Ishikawa (cell line): ENCODE measurements around the gene HCN2.

Experiments
- CEBPB ChIP-seq: IDR thresholded peaks from 2 replicates; pipeline ENCODE4 v1.6.1; 2012
- CREB1 ChIP-seq: IDR thresholded peaks from 2 replicates; pipeline ENCODE4 v1.6.1; 2012; ENCODE audit warnings: low read depth
- EGR1 ChIP-seq: IDR thresholded peaks from 2 replicates; pipeline ENCODE4 v1.6.1; 2012
- EP300 ChIP-seq: IDR thresholded peaks from 2 replicates; pipeline ENCODE4 v1.6.1; 2012; ENCODE audit warnings: borderline replicate concordance
- FOXM1 ChIP-seq: IDR thresholded peaks from 2 replicates; pipeline ENCODE4 v1.6.1; 2012; ENCODE audit warnings: low read depth, borderline replicate concordance
- NFIC ChIP-seq: IDR thresholded peaks from 2 replicates; pipeline ENCODE4 v1.6.1; 2012
- RAD21 ChIP-seq: IDR thresholded peaks from 2 replicates; pipeline ENCODE4 v1.6.1; 2012; ENCODE audit warnings: low read depth
- TAF1 ChIP-seq: IDR thresholded peaks from 2 replicates; pipeline ENCODE4 v1.6.1; 2012; ENCODE audit warnings: low read depth, mild to moderate bottlenecking
- TCF12 ChIP-seq: IDR thresholded peaks from 2 replicates; pipeline ENCODE4 v1.6.1; 2012; ENCODE audit warnings: low read depth
- TEAD4 ChIP-seq: IDR thresholded peaks from 2 replicates; pipeline ENCODE4 v1.6.1; 2012
- YY1 ChIP-seq: IDR thresholded peaks from 2 replicates; pipeline ENCODE4 v1.6.1; 2012; ENCODE audit warnings: low read depth
- ZBTB7A ChIP-seq: IDR thresholded peaks from 2 replicates; pipeline ENCODE4 v1.6.1; 2012; ENCODE audit warnings: low read depth
- TF ChIP-seq, protein P1 (sequence below): IDR thresholded peaks from 2 replicates; pipeline ENCODE4 v1.6.1; 2012; ENCODE audit warnings: low read depth, mild to moderate bottlenecking
- TF ChIP-seq, protein P2 (sequence below): IDR thresholded peaks from 2 replicates; pipeline ENCODE4 v1.6.1; 2012
- TF ChIP-seq, protein P3 (sequence below): IDR thresholded peaks from 2 replicates; pipeline ENCODE4 v1.6.1; 2012

HCN2 gene

DNA sequence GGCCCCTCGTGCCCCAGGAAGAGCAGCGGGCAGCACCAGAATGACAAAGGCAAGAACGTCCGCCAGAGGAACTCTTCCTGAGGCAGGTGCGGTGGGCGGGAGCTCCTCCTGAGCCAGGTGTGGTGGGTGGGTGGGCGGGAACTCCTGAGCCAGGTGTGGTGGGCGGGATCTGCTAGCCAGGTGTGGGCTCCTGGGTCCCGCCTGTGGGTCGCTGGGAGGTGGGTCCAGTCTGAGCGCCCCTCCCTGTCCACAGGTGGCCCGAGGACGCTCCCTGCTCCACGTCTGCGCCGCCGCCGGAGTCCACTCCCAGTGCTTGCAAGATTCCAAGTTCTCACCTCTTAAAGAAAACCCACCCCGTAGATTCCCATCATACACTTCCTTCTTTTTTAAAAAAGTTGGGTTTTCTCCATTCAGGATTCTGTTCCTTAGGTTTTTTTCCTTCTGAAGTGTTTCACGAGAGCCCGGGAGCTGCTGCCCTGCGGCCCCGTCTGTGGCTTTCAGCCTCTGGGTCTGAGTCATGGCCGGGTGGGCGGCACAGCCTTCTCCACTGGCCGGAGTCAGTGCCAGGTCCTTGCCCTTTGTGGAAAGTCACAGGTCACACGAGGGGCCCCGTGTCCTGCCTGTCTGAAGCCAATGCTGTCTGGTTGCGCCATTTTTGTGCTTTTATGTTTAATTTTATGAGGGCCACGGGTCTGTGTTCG lies 7.0 kb upstream of the HCN2 start:
- TF ChIP-seq EP300 (no peak), RAD21 (no peak), CREB1 (no peak), NFIC (no peak), TAF1 (no peak), YY1 (no peak), EGR1 (no peak), CEBPB (no peak), TCF12 (no peak)
- TF ChIP-seq, protein P1, sequence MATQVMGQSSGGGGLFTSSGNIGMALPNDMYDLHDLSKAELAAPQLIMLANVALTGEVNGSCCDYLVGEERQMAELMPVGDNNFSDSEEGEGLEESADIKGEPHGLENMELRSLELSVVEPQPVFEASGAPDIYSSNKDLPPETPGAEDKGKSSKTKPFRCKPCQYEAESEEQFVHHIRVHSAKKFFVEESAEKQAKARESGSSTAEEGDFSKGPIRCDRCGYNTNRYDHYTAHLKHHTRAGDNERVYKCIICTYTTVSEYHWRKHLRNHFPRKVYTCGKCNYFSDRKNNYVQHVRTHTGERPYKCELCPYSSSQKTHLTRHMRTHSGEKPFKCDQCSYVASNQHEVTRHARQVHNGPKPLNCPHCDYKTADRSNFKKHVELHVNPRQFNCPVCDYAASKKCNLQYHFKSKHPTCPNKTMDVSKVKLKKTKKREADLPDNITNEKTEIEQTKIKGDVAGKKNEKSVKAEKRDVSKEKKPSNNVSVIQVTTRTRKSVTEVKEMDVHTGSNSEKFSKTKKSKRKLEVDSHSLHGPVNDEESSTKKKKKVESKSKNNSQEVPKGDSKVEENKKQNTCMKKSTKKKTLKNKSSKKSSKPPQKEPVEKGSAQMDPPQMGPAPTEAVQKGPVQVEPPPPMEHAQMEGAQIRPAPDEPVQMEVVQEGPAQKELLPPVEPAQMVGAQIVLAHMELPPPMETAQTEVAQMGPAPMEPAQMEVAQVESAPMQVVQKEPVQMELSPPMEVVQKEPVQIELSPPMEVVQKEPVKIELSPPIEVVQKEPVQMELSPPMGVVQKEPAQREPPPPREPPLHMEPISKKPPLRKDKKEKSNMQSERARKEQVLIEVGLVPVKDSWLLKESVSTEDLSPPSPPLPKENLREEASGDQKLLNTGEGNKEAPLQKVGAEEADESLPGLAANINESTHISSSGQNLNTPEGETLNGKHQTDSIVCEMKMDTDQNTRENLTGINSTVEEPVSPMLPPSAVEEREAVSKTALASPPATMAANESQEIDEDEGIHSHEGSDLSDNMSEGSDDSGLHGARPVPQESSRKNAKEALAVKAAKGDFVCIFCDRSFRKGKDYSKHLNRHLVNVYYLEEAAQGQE: no peak

DNA sequence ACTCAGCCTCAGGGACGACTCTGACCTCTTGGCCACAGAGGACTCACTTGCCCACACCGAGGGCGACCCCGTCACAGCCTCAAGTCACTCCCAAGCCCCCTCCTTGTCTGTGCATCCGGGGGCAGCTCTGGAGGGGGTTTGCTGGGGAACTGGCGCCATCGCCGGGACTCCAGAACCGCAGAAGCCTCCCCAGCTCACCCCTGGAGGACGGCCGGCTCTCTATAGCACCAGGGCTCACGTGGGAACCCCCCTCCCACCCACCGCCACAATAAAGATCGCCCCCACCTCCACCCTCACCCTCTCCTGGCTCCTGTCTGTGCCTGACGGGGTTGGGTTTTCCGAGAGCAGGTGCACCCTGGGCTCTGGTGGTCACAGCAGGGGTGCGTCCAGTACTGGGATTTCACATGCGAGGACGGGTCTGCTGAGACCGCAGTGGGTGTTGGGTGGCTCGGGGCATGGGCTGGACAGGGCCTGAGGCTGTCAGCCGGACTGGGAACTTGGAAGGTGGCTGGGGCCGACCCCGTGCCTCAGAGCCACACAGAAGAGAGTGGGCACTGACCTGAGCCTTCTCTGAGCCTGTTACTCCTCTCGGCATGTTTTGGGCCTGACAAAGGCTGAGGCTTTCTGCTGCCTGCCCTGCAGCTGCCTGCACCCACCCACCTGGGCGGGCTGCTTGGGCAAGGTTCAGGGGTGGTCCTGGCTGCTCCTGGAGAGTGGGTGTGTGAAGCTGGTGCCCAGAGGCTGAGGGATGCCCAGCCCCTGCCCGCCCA lies 6.3 kb upstream of the HCN2 start:
- TF ChIP-seq RAD21 (no peak), TAF1 (0 out of 2 replicates have a peak, but pooled peaks have one; percentile 11)

DNA sequence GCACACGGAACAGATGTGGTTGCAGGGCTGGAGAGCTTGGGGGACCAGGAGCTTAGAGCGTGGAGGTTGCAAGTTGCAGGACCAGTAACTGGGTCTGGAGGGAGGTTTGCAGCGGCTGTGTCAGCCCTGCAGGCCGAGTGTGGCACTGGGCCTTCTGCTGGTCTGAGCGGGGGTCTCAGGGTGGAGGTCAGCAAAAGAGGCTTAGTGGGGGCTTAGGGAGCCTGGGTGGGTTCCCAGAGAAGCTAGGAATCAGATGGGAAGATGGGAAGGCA lies 5.8 kb upstream of the HCN2 start:
- TF ChIP-seq CEBPB (no peak), EP300 (no peak), EGR1 (no peak), FOXM1 (no peak), TAF1 (no peak)
- TF ChIP-seq, protein P1: no peak
- TF ChIP-seq, protein P2, sequence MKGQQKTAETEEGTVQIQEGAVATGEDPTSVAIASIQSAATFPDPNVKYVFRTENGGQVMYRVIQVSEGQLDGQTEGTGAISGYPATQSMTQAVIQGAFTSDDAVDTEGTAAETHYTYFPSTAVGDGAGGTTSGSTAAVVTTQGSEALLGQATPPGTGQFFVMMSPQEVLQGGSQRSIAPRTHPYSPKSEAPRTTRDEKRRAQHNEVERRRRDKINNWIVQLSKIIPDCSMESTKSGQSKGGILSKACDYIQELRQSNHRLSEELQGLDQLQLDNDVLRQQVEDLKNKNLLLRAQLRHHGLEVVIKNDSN: no peak

DNA sequence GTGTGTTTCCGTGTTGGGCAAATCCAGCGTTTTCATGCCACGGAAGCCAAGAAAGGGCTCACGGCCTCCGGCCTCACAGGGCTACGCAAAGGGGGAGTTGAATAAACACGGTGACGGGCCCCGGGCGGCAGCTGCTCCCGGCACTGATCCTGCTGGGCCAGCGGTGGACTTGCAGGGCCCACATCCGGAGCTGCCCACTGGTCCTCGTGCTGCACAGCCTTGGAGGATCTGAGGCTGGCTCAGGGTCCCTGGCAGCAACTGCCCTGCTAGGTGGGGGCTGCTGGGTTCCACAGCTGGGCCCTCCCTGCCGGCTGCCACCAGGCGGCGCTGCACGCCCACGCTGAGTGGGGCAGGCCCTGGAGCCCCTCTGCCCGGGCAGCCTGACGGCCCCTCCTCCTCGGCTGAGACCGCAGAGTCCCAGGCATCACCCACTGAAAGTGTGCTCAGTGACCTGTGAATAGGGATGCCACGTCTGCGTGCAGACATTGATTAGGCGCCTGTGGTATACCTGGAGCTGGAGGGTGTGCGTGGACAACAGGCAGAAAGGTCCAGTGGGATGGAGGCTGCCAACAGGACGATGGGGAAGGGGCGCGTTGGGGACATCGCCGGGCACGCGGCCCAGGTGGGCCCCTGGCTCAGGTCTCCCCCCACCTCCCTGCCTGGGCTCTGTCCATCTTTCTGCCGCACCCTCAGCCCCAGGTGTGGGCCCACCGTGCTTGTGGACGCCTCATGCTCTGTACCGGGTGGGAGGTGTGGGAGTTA lies 5.3 kb upstream of the HCN2 start:
- TF ChIP-seq FOXM1 (no peak), EP300 (no peak), CEBPB (no peak), ZBTB7A (peak; percentile 80), EGR1 (0 out of 2 replicates have a peak, but pooled peaks have one; percentile 11), RAD21 (peak; percentile 57)

DNA sequence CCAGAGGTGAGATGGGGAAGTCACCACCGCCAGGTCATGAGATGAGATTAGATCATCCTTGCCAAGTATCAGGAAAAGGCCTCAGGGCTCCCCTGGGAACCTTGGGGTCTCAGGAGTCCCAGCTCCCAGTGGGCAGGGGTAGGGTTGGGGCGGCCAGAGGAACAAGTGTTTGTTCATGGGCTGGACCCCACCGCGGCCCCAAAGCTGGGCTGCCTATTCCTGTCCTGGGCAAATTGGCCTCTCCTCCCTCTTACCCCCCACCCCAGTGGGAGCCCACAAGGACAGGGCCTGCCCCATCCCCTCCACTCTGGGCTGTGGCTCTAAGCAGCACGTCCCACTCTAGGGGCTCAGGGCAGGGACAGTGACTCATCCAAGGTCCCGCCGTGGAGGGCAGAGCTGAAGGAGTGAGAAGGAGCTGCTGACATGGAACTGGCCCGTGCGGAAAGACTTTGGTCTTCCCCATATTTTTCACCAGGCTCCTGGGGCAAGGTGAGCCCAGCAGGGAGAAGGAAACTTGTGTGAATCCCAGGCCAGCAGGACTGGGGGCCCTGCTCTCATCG lies 4.0 kb upstream of the HCN2 start:
- TF ChIP-seq TCF12: no peak
- TF ChIP-seq ZBTB7A: no peak
- no peak for TF ChIP-seq TEAD4
- TF ChIP-seq TAF1: no peak
- TF ChIP-seq, protein P1: no peak
- TF ChIP-seq CEBPB: no peak
- TF ChIP-seq, protein P3, sequence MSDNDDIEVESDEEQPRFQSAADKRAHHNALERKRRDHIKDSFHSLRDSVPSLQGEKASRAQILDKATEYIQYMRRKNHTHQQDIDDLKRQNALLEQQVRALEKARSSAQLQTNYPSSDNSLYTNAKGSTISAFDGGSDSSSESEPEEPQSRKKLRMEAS: no peak
- no peak for TF ChIP-seq FOXM1
- TF ChIP-seq, protein P2: no peak
- TF ChIP-seq CREB1: no peak
- TF ChIP-seq YY1: no peak
